Neural progenitor cell (in vitro differentiated cells): ENCODE measurements around the gene GTF2H2. TPM values are rescaled to one million over a fixed set of nuclear protein-coding genes. Genes with fewer than 3 reads are reported as not detected.
"Not testable (repeated sequence)": the region's sequence is repeated elsewhere in the genome, so short reads cannot be mapped to it uniquely, and the experiment has no call there.

Experiments
- DNase-seq: peaks from one replicate; pipeline ENCODE4 v3.0.0-alpha.2; 2016; ENCODE audit warnings: low spot score
- H2AFZ ChIP-seq: fragments of 200-600 bp; sonication (generic); replicated peaks from 2 replicates; pipeline ENCODE4 v1.6.1; 2016; ENCODE audit warnings: antibody characterized with exemption
- H3F3A ChIP-seq: fragments of 200-600 bp; sonication (generic); 2 replicates; pipeline ENCODE4 v1.6.1; 2016; ENCODE audit warnings: antibody characterized with exemption, low read depth
- H3K27ac ChIP-seq: fragments of 200-600 bp; sonication (generic); 2 replicates; pipeline ENCODE4 v1.5.1; 2016; ENCODE audit warnings: mild to moderate bottlenecking
- H3K27me3 ChIP-seq: fragments of 200-600 bp; sonication (generic); 2 replicates; pipeline ENCODE4 v1.6.1; 2016; ENCODE audit warnings: mild to moderate bottlenecking, moderate library complexity
- H3K36me3 ChIP-seq: fragments of 200-600 bp; sonication (generic); 2 replicates; pipeline ENCODE4 v1.5.1; 2016
- H3K4me1 ChIP-seq: fragments of 200-600 bp; sonication (generic); 2 replicates; pipeline ENCODE4 v1.6.1; 2016; ENCODE audit warnings: mixed run types
- H3K4me2 ChIP-seq: fragments of 200-600 bp; sonication (generic); 2 replicates; pipeline ENCODE4 v1.6.1; 2016
- H3K4me3 ChIP-seq: fragments of 200-600 bp; sonication (generic); 2 replicates; pipeline ENCODE4 v1.5.1; 2016
- H3K79me2 ChIP-seq: fragments of 200-600 bp; sonication (generic); 2 replicates; pipeline ENCODE4 v1.6.1; 2016; ENCODE audit warnings: low read depth
- H3K9ac ChIP-seq: fragments of 200-600 bp; sonication (generic); 2 replicates; pipeline ENCODE4 v1.6.1; 2016
- H3K9me3 ChIP-seq: fragments of 200-600 bp; sonication (generic); 2 replicates; pipeline ENCODE4 v1.5.1; 2016; ENCODE audit warnings: low read depth
- H4K20me1 ChIP-seq: fragments of 200-600 bp; sonication (generic); 2 replicates; pipeline ENCODE4 v1.6.1; 2016; ENCODE audit warnings: low read depth
- H3K27ac Mint-ChIP-seq: 3 replicates; pipeline ENCODE4 v1.8.0; 2021; ENCODE audit warnings: mixed read lengths
- H3K27me3 Mint-ChIP-seq: 2 replicates; pipeline ENCODE4 v1.8.0; 2022; ENCODE audit warnings: low read depth, mild to moderate bottlenecking, inconsistent platforms, moderate library complexity, mixed read lengths; ENCODE audit not compliant: insufficient read depth
- H3K36me3 Mint-ChIP-seq: 3 replicates; pipeline ENCODE4 v1.8.0; 2021; ENCODE audit warnings: mixed read lengths
- H3K4me1 Mint-ChIP-seq: 3 replicates; pipeline ENCODE4 v1.8.0; 2021; ENCODE audit warnings: mixed read lengths
- H3K4me3 Mint-ChIP-seq: 3 replicates; pipeline ENCODE4 v1.8.0; 2021; ENCODE audit warnings: mild to moderate bottlenecking, moderate library complexity, mixed read lengths
- H3K9me3 Mint-ChIP-seq: 3 replicates; pipeline ENCODE4 v1.8.0; 2020; ENCODE audit warnings: mixed read lengths
- EZH2 ChIP-seq: fragments of 200-600 bp; sonication (generic); IDR thresholded peaks from 2 replicates; pipeline ENCODE4 v1.6.1; 2017; ENCODE audit warnings: antibody characterized with exemption, mild to moderate bottlenecking, moderate library complexity
- EZH2phosphoT487 ChIP-seq: fragments of 200-600 bp; sonication (generic); IDR thresholded peaks from 2 replicates; pipeline ENCODE4 v1.6.1; 2017; ENCODE audit warnings: antibody characterized with exemption
- total RNA-seq: library from RNA; depleted of rRNA; stranded (reverse); fragments of >200 nt; gene quantifications from 2 replicates; pipeline ENCODE4 v1.2.3, GENCODE V29; 2015; ENCODE audit warnings: low replicate concordance
- TF ChIP-seq, protein P1 (sequence below): fragments of 200-600 bp; sonication (generic); IDR thresholded peaks from 2 replicates; pipeline ENCODE4 v1.5.1; 2017; ENCODE audit warnings: antibody characterized with exemption, mild to moderate bottlenecking

GTF2H2 gene
- total RNA-seq, 1 donor from 2014 or later, result 114 TPM

DNA sequence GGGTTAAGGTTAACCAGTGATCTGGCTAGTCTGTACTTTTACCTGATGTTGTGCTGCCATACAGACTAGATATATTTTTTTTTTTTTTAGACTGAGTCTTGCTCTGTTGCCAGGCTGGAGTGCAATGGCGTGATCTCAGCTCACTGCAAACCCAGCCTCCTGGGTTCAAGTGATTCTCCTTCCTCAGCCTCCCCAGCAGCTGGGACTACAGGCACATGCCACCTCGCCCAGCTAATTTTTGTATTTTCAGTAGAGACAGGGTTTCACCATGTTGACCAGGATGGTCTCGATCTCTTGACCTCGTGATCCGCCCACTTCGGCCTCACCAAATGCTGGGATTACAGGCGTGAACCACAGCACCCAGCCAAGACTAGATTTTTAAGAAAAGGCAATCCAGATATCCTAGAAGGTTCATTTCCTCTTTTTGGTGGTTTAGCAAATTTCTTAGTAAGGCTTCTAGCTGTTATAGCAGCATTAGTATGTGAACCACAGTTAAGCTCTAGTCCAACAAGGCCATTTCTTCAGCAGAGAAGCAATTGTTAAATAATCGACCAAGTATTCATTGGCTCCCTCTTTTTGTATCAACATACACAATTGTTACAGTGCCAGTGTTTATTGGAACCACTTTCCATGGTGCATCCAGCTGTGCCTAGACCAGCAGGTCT, 42.1 kb downstream of the GTF2H2 start, which contains the start of gene NAIP:
Gene NAIP (minus strand): TSS at position 51 of the 665 bp plus-strand sequence. CDS start 12,424 bp downstream, outside the sequence.
- not testable (repeated sequence) for H3K4me1 Mint-ChIP-seq, H3K4me3 Mint-ChIP-seq, H3K27me3 Mint-ChIP-seq, H3K27me3 ChIP-seq, H3F3A ChIP-seq, H3K36me3 ChIP-seq, H3K9me3 ChIP-seq, H3K27ac Mint-ChIP-seq, H3K27ac ChIP-seq, H3K4me2 ChIP-seq, H3K79me2 ChIP-seq, H4K20me1 ChIP-seq, H3K9me3 Mint-ChIP-seq, H3K4me1 ChIP-seq, H3K9ac ChIP-seq, H3K4me3 ChIP-seq, DNase-seq, H3K36me3 Mint-ChIP-seq, H2AFZ ChIP-seq

DNA sequence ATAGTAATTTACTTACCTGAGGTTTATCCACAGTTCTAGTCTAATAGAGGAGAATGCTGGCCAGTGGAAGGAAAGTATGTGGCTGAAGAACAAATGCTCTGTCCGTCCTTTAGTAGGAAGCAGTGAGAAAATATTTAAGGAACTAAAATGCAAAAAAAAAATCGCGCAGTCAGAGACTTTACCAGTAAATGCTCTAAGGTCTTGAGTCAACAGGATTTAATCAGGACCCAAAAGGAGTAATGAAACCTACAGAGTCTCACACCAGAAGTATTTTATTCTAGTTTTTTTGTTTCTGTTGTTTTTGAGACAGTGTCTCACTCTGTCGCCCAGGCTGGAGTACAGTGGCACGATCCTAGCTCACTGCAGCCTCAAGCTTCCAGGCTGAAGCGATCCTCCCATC, 46.8 kb downstream of the GTF2H2 start:
- H3K9me3 Mint-ChIP-seq, H3K79me2 ChIP-seq, H3K4me3 Mint-ChIP-seq, H3K4me1 ChIP-seq, H3K27ac Mint-ChIP-seq, H3K4me1 Mint-ChIP-seq, H3K4me3 ChIP-seq, H3K9ac ChIP-seq, H2AFZ ChIP-seq, H3K36me3 ChIP-seq, H3K27me3 ChIP-seq, H3K9me3 ChIP-seq, H4K20me1 ChIP-seq, H3F3A ChIP-seq, H3K27ac ChIP-seq, DNase-seq, H3K36me3 Mint-ChIP-seq, H3K27me3 Mint-ChIP-seq, H3K4me2 ChIP-seq: not testable (repeated sequence)

DNA sequence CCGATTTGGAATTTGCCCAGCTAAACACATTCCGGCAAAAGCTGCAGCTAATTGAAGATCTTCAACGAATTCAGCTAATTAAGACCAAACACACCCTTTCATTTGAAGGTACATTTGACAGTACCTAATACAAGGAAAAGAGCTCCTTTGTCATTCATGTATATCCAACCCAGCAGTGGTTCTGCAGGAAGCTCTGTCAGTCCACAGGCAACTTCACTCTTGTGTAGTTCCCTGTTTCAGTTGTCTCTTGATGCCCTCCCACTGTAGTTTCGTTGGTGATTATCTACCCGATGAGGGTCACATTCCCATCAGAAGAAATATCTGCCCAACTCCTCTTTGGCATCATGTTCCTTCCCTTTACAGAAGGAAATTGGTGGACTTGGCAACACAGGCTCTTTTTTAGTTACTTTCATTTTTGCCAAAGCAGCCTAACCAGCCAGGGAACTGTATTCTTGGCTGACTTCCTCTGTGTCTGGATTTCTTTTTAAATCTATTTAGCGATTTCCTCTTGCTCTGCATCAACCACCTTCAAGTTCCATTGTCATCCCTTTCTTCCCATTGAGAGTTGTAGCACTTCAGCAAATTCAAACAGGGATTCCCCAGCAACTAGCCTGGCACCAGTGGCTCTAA, 49.0 kb downstream of the GTF2H2 start:
- H3K27me3 Mint-ChIP-seq, DNase-seq, H3K27me3 ChIP-seq, H3K9ac ChIP-seq, H3K4me2 ChIP-seq, H3F3A ChIP-seq, H3K79me2 ChIP-seq, H3K4me3 Mint-ChIP-seq, H2AFZ ChIP-seq, H3K9me3 ChIP-seq, H3K9me3 Mint-ChIP-seq, H3K27ac Mint-ChIP-seq, H3K4me1 ChIP-seq, H3K4me1 Mint-ChIP-seq, H3K4me3 ChIP-seq, H3K36me3 ChIP-seq, H3K27ac ChIP-seq, H4K20me1 ChIP-seq, H3K36me3 Mint-ChIP-seq: not testable (repeated sequence)

DNA sequence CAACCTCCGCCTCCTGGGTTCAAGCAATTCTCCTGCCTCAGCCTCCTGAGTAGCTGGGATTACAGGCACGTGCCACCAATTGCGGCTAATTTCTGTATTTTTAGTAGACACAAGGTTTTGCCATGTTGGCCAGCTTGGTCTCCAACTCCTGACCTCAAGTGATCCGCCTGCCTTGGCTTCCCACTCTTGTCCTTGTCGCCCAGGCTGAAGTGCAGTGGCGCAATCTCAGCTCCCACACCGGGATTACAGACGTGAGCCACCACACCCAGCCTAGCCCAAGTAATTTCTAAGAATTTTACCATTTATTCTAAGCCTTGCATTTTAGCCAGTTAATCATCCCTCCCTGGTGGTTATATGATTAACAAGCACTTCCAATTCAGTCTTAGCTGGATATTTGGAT, 53.3 kb downstream of the GTF2H2 start:
- DNase-seq, result no peak
- Histone ChIP-seq H3K9ac (no peak overlapping the region), H3K4me3 (no peak overlapping the region), H3K27me3 (no peaks in the 10 kb centered on the region), H3F3A (no peaks in the 10 kb centered on the region), H4K20me1 (no peaks in the 10 kb centered on the region), H3K9me3 (no peaks in the 10 kb centered on the region), H3K27ac (no peak overlapping the region), H3K36me3 (no peaks in the 10 kb centered on the region), H3K4me1 (no peaks in the 10 kb centered on the region), H3K4me2 (no peak overlapping the region), H2AFZ (no peak overlapping the region), H3K79me2 (no peaks in the 10 kb centered on the region)
- no peak overlapping the region for H3K4me3 Mint-ChIP-seq
- H3K4me1 Mint-ChIP-seq, result no peaks in the 10 kb centered on the region
- no peaks in the 10 kb centered on the region for H3K36me3 Mint-ChIP-seq
- H3K27ac Mint-ChIP-seq, result no peak overlapping the region
- TF ChIP-seq EZH2phosphoT487, result no peak
- TF ChIP-seq, protein P1, sequence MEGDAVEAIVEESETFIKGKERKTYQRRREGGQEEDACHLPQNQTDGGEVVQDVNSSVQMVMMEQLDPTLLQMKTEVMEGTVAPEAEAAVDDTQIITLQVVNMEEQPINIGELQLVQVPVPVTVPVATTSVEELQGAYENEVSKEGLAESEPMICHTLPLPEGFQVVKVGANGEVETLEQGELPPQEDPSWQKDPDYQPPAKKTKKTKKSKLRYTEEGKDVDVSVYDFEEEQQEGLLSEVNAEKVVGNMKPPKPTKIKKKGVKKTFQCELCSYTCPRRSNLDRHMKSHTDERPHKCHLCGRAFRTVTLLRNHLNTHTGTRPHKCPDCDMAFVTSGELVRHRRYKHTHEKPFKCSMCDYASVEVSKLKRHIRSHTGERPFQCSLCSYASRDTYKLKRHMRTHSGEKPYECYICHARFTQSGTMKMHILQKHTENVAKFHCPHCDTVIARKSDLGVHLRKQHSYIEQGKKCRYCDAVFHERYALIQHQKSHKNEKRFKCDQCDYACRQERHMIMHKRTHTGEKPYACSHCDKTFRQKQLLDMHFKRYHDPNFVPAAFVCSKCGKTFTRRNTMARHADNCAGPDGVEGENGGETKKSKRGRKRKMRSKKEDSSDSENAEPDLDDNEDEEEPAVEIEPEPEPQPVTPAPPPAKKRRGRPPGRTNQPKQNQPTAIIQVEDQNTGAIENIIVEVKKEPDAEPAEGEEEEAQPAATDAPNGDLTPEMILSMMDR, result no peak
- TF ChIP-seq EZH2, result no peak
- no peaks in the 10 kb centered on the region for H3K9me3 Mint-ChIP-seq
- H3K27me3 Mint-ChIP-seq, result peaks cover 3% of the 10 kb centered on the region

DNA sequence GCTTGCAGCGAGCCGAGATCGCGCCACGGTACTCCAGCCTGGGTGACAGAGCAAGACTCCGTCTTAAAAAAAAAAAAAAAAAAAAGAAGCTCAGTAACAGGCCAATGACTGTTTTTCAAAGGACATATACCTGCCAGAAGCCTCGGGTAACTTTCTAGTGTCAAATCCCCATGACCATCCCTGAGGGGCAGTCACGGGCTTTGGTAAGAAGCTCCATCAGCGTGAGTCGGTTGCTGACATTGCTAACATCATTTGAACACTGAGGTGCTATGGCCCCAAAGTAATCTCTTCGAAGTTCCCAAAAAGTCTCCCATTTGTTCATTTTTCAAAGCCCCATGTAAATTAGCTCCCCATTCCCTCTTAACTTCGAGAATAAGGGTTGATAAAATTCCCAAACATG, 53.9 kb downstream of the GTF2H2 start:
- Histone ChIP-seq H3F3A (no peaks in the 10 kb centered on the region), H3K79me2 (no peaks in the 10 kb centered on the region), H3K4me2 (no peak overlapping the region), H3K9me3 (no peaks in the 10 kb centered on the region), H3K9ac (no peak overlapping the region), H3K27ac (no peak overlapping the region), H3K4me3 (no peak overlapping the region), H2AFZ (no peak overlapping the region), H3K36me3 (no peaks in the 10 kb centered on the region), H4K20me1 (no peaks in the 10 kb centered on the region), H3K27me3 (no peaks in the 10 kb centered on the region), H3K4me1 (no peaks in the 10 kb centered on the region)
- Mint-ChIP-seq H3K4me3 (no peak overlapping the region), H3K4me1 (no peaks in the 10 kb centered on the region), H3K36me3 (no peaks in the 10 kb centered on the region), H3K27me3 (peaks cover 3% of the 10 kb centered on the region), H3K27ac (no peak overlapping the region), H3K9me3 (no peaks in the 10 kb centered on the region)
- peak; percentile 21 for DNase-seq
- TF ChIP-seq EZH2phosphoT487 (no peak), EZH2 (no peak)
- TF ChIP-seq, protein P1, result no peak
